Heart right ventricle (tissue), 16 donors: ENCODE data around the gene PLBD2. TPM values are rescaled to one million over a fixed set of nuclear protein-coding genes. Genes with fewer than 3 reads are reported as not detected.

Source experiments
- ATAC-seq, 8 donors: fragments of 200-7000 bp; cut with Tn5 transposase; one replicate each; pipeline ENCODE4 v1.9.1; 2020; ENCODE audit warnings: mild to moderate bottlenecking in 8 of 8, moderate library complexity in 8 of 8, moderate number of reproducible peaks in 1 of 8
- DNase-seq, 2 donors: peaks; one replicate each; pipeline ENCODE4 v3.0.0-alpha.2; 2020
- H3K27ac ChIP-seq, 10 donors: fragments of 200-600 bp; sonication (generic) in 2 of 10; one replicate each; pipeline versions ENCODE4 v1.5.0 to v1.8.0; 2020 to 2022; ENCODE audit warnings: mild to moderate bottlenecking in 3 of 10
- H3K27me3 ChIP-seq, 7 donors: fragments of 200-600 bp; one replicate each; pipeline ENCODE4 v1.8.0; 2021 to 2022; ENCODE audit warnings: mild to moderate bottlenecking in 2 of 7
- H3K36me3 ChIP-seq, 9 donors: fragments of 200-600 bp; sonication (generic) in 1 of 9; one replicate each; pipeline versions ENCODE4 v1.5.0 to v1.8.0; 2020 to 2022; ENCODE audit warnings: mild to moderate bottlenecking in 2 of 9
- H3K4me1 ChIP-seq, 9 donors: fragments of 200-600 bp; sonication (generic) in 1 of 9; one replicate each; pipeline versions ENCODE4 v1.5.0 to v1.8.0; 2020 to 2022; ENCODE audit warnings: mild to moderate bottlenecking in 4 of 9
- H3K4me3 ChIP-seq, 10 donors: fragments of 200-600 bp; sonication (generic) in 2 of 10; one replicate each; pipeline versions ENCODE4 v1.5.0 to v1.8.0; 2020 to 2022; ENCODE audit warnings: mild to moderate bottlenecking in 7 of 10, moderate library complexity in 2 of 10
- H3K9me3 ChIP-seq, 11 donors: fragments of 200-600 bp in 10 of 11; sonication (generic) in 2 of 11; one replicate each; pipeline versions ENCODE4 v1.5.0 to v1.8.0; 2013 to 2022; ENCODE audit warnings: mild to moderate bottlenecking in 2 of 11, control low read depth in 1 of 11, moderate library complexity in 1 of 11
- CTCF ChIP-seq, 9 donors: fragments of 200-600 bp; sonication (generic) in 2 of 9; IDR thresholded peaks; one replicate each; pipeline versions ENCODE4 v1.5.0 to v1.8.0; 2021 to 2022; ENCODE audit warnings: antibody characterized with exemption in 9 of 9, mild to moderate bottlenecking in 5 of 9, moderate library complexity in 1 of 9
- WGBS, 2 donors: extraction: QIAGEN DNeasy Blood & Tissue Kit; methylation state at CpG; one replicate each; pipeline ENCODE4 v1.1.7; 2013; ENCODE audit warnings: inconsistent platforms in 1 of 2; 5-methylcytosine and 5-hydroxymethylcytosine counted together
- intact Hi-C, 10 donors: fragments of 100-400 bp; cut with DNase I; formaldehyde crosslinking; loops; one replicate each; pipeline versions ENCODE4 v1.11.1 to v1.14.2; 2022
- polyA plus RNA-seq, 2 donors: library from polyadenylated mRNA; stranded (reverse); fragments of 200-250 nt; gene quantifications; one replicate each; pipeline ENCODE4 v1.2.3, GENCODE V29; 2013
- total RNA-seq, 10 donors: library from RNA; stranded (reverse); fragmentation: NEBNext Ultra II Directional in 3 of 10; extraction: Animal tissue kit (Norgen Biotek cat#: 25700) in 3 of 10; gene quantifications; one replicate each; pipeline versions ENCODE4 v1.2.1 to v1.2.4, GENCODE V29; 2021 to 2023
- donor health status: Arrhythmogenic right ventricular cardiomyopathy.
- donor health status: ischemic (EF 13 %, LVEDD 7.1; RV severe dilation, severe dysfunction).
- donor health status: healthy with polysubstance abuse.
- donor health status: DM: no; HTN: yes; CAD: no.
- donor health status: DM: no; HTN: no; CAD: no.
- donor health status: ischemic (EF 25% LVEDD 6.9; RV normal size, moderate dysfunction).
- donor health status: ischemic (EF 25% LVEDD 5.7; RV mildly dilated, moderate dysfunction).
- donor health status: healthy.
- donor health status: DM: yes; HTN: yes; CAD: no.
- donor health status: Ischemic cardiomyopathy.
- donor health status: ischemic (EF 35%, LVEDD 5.7; RV mildly dilated, moderate dysfunction).
- donor health status: nonischemic (EF 11% LVEDD 7.7; RV severe dilation, severe dysfunction).
- donor health status: DM: yes; HTN: yes; CAD: no.
- donor health status: PGD.
- donor health status: ischemic (EF 29% LVEDD 5.4; RV normal size, mild dysfunction).
- donor health status: nonischemic (EF 23%, LVEDD 6.1; RV moderate dilation, normal function).

PLBD2 gene
- total and polyA plus RNA-seq, 12 donors = 13.0 to 53.9 (median 35.4) TPM

- DNase-seq (no peak), ATAC-seq (no peak)
- WGBS, 2 donors = 93% methylated on average over 23 of the region's 23 CpGs
- Histone ChIP-seq H3K27me3 (peaks cover 0 to 30% (median 3%) of the 10 kb centered on the region in 7 donors), H3K4me1 (peaks cover 0 to 30% (median 0%) of the 10 kb centered on the region in 9 donors), H3K36me3 (no peaks in the 10 kb centered on the region), H3K27ac (no peak overlapping the region), H3K4me3 (no peak overlapping the region), H3K9me3 (no peaks in the 10 kb centered on the region)
- no peak for TF ChIP-seq CTCF (IDR thresholded peaks at IDR 0.05)
- intact Hi-C loops = no loop called here
Observed at GRCh38 chr12:113402586-113403260, 44.3 kb downstream of the PLBD2 start.

- intact Hi-C loops = no loop called here
- WGBS, 2 donors = 23 to 37% methylated on average over 14 of the region's 14 CpGs
- H3K4me3 ChIP-seq = peak within 1 kb of the TSS in 4 of 10 donors; percentile 15 to 36 (median 22)
Observed at GRCh38 chr12:113403435-113404415, 45.3 kb downstream of the PLBD2 start, which contains the start of gene SDS. TSS of gene SDS (minus strand) at chr12:113403887. CDS start at chr12:113399708, 4,179 bp downstream.

GRCh38 chr12:113405694-113406093, 47.3 kb downstream of the PLBD2 start:
- peak overlapping the region in 1 of 10 donors; percentile 44 for H3K27ac ChIP-seq
- ATAC-seq (no peak), DNase-seq (no peak)
- peaks cover 0 to 37% (median 0%) of the 10 kb centered on the region in 9 donors for H3K4me1 ChIP-seq
- WGBS, 2 donors = 85 to 89% methylated on average over 3 of the region's 3 CpGs
- no peaks in the 10 kb centered on the region for H3K9me3 ChIP-seq
- no peaks in the 10 kb centered on the region for H3K36me3 ChIP-seq
- no peak for TF ChIP-seq CTCF (IDR thresholded peaks at IDR 0.05)
- peaks cover 0 to 18% (median 0%) of the 10 kb centered on the region in 7 donors for H3K27me3 ChIP-seq
- no peak overlapping the region for H3K4me3 ChIP-seq
- intact Hi-C loops = no loop called here

More at GRCh38 chr12:113403435-113404415, 45.3 kb downstream of the PLBD2 start, which contains the start of gene SDS:
- DNase-seq (peak; percentile 65 to 73), ATAC-seq (peak; percentile 75 to 90 (median 81))
- Histone ChIP-seq H3K4me1 (peaks cover 0 to 37% (median 0%) of the 10 kb centered on the region in 9 donors), H3K9me3 (no peaks in the 10 kb centered on the region), H3K27ac (peak within 1 kb of the TSS in 1 of 10 donors; percentile 77), H3K36me3 (no peaks in the 10 kb centered on the region), H3K27me3 (peaks cover 0 to 30% (median under 1%) of the 10 kb centered on the region in 7 donors)
- no peak for TF ChIP-seq CTCF (IDR thresholded peaks at IDR 0.05)
